ENCODE data around the gene NAPB.

DNA sequence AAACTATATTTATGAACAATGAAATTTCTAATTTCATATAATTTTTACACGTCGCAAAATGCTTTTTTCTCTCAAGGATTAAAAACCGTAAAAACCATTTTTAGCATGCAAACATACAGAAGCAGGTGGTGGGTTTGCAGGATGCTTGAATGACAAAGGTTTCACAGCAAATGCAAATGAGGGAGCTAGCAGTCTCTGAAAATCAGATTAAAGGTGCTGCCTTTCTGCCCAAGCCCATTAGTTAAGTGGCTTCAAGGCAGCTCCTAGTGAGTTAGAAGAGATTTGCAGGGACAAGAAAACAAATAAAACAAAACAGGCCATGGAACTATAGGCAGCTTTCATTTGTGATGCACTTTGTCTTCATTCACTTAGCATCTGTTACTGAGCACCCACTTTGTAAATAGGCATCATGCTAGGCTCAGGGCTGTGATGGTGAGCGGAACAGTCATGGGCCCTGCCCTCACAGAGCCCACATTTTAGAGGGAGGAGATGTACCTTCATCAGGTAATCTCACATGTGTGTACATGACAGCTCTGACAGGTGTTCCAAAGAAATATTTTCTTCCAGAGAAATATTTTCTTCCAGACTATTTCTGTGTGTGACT, 29.5 kb downstream of the NAPB start:
- TF ChIP-seq, protein P1, sequence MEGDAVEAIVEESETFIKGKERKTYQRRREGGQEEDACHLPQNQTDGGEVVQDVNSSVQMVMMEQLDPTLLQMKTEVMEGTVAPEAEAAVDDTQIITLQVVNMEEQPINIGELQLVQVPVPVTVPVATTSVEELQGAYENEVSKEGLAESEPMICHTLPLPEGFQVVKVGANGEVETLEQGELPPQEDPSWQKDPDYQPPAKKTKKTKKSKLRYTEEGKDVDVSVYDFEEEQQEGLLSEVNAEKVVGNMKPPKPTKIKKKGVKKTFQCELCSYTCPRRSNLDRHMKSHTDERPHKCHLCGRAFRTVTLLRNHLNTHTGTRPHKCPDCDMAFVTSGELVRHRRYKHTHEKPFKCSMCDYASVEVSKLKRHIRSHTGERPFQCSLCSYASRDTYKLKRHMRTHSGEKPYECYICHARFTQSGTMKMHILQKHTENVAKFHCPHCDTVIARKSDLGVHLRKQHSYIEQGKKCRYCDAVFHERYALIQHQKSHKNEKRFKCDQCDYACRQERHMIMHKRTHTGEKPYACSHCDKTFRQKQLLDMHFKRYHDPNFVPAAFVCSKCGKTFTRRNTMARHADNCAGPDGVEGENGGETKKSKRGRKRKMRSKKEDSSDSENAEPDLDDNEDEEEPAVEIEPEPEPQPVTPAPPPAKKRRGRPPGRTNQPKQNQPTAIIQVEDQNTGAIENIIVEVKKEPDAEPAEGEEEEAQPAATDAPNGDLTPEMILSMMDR (IDR thresholded peaks at IDR 0.05; ENCODE audit: low read length) = no peak
- no peak for TF ChIP-seq EZH2 (IDR thresholded peaks at IDR 0.05; ENCODE audit: borderline replicate concordance, low read length)
